Astrocyte of the cerebellum (primary cell): Measurements from ENCODE around the gene PKD1.

Experiments used
- DNase-seq: peaks from one replicate; pipeline ENCODE4 v3.0.0-alpha.2; 2011; ENCODE audit warnings: low read depth
- H3K4me3 ChIP-seq: 2 replicates; pipeline ENCODE4 v1.5.1; 2011; ENCODE audit warnings: mild to moderate bottlenecking, low read depth, low read length, moderate library complexity
- in situ Hi-C: cut with HindIII; loops from 2 replicates; pipeline ENCODE4 v1.10.0; 2017; ENCODE audit warnings: low sequenced_read_pairs
- TF ChIP-seq, protein P1 (sequence below): IDR thresholded peaks from 2 replicates; pipeline ENCODE4 v1.5.1; 2012; ENCODE audit warnings: low read length, low read depth, moderate library complexity, mild to moderate bottlenecking; ENCODE audit errors: missing control alignments

The PKD1 gene

DNA sequence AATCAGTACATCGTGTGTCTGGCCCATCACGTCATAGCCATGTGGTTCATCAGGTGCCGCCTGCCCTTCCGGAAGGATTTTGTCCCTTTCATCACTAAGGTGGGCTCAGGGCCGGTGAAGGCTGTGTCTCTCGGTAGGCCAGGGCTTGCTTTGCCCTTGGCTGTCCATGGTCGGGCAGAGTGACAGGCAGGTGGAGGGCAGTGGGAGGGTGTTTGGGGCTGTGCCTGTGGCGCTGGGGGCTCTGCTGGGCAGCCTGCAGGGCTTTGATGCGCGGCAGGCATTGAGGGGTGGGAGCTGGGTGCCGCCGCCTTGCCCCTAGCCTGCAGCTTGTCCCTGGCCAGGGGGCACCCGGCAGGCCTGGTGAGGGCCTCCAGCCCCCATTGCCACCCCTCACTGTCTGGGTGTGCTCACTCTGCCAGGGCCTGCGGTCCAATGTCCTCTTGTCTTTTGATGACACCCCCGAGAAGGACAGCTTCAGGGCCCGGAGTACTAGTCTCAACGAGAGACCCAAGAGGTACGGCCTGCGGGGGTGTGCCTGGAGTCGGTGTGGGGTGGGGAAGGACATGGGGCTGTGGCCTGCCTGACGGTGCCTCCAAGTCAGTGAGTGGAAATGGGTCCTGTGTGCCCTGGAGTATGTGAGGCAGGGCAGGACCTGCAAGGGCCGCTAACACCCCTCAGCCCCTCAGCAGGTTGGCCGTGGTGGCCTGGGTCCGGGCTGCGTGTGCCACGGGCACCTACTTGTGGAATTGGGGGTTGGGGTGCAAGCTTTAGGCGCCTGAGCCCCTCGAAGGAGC lies 59.4 kb downstream of the PKD1 start:
- in situ Hi-C loops, result loop anchor here (5.0 to 10.0 kb wide), 2 partner anchors 39 to 89 kb away; no protein-coding TSS in a partner anchor
- DNase-seq, result no peak
- H3K4me3 ChIP-seq, result no peak overlapping the region
- TF ChIP-seq, protein P1, sequence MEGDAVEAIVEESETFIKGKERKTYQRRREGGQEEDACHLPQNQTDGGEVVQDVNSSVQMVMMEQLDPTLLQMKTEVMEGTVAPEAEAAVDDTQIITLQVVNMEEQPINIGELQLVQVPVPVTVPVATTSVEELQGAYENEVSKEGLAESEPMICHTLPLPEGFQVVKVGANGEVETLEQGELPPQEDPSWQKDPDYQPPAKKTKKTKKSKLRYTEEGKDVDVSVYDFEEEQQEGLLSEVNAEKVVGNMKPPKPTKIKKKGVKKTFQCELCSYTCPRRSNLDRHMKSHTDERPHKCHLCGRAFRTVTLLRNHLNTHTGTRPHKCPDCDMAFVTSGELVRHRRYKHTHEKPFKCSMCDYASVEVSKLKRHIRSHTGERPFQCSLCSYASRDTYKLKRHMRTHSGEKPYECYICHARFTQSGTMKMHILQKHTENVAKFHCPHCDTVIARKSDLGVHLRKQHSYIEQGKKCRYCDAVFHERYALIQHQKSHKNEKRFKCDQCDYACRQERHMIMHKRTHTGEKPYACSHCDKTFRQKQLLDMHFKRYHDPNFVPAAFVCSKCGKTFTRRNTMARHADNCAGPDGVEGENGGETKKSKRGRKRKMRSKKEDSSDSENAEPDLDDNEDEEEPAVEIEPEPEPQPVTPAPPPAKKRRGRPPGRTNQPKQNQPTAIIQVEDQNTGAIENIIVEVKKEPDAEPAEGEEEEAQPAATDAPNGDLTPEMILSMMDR, result no peak

- in situ Hi-C loops, result loop anchor here (5.0 to 10.0 kb wide), 2 partner anchors 38 to 89 kb away; no protein-coding TSS in a partner anchor
- no peak overlapping the region for H3K4me3 ChIP-seq
- TF ChIP-seq, protein P1, result no peak
- DNase-seq, result no peak
These were observed 60.1 kb downstream of the PKD1 start for GRCh38 chr16:2075631-2076030.

- no peak overlapping the region for H3K4me3 ChIP-seq
- TF ChIP-seq, protein P1, result no peak
- DNase-seq, result no peak
- in situ Hi-C loops, result loop anchor here (10.0 kb wide), 1 partner anchor 91 kb away; no protein-coding TSS in a partner anchor
These were observed 61.6 kb downstream of the PKD1 start for GRCh38 chr16:2074071-2074470.

- TF ChIP-seq, protein P1, result no peak
- H3K4me3 ChIP-seq, result no peak overlapping the region
- no peak for DNase-seq
- in situ Hi-C loops, result loop anchor here (10.0 kb wide), 1 partner anchor 92 kb away; no protein-coding TSS in a partner anchor
These were observed 62.8 kb downstream of the PKD1 start for GRCh38 chr16:2072926-2073325.

- no peak for DNase-seq
- TF ChIP-seq, protein P1, result no peak
- in situ Hi-C loops, result loop anchor here (10.0 kb wide), 1 partner anchor 93 kb away; no protein-coding TSS in a partner anchor
- no peak overlapping the region for H3K4me3 ChIP-seq
These were observed 64.1 kb downstream of the PKD1 start for GRCh38 chr16:2071454-2072202.

DNA sequence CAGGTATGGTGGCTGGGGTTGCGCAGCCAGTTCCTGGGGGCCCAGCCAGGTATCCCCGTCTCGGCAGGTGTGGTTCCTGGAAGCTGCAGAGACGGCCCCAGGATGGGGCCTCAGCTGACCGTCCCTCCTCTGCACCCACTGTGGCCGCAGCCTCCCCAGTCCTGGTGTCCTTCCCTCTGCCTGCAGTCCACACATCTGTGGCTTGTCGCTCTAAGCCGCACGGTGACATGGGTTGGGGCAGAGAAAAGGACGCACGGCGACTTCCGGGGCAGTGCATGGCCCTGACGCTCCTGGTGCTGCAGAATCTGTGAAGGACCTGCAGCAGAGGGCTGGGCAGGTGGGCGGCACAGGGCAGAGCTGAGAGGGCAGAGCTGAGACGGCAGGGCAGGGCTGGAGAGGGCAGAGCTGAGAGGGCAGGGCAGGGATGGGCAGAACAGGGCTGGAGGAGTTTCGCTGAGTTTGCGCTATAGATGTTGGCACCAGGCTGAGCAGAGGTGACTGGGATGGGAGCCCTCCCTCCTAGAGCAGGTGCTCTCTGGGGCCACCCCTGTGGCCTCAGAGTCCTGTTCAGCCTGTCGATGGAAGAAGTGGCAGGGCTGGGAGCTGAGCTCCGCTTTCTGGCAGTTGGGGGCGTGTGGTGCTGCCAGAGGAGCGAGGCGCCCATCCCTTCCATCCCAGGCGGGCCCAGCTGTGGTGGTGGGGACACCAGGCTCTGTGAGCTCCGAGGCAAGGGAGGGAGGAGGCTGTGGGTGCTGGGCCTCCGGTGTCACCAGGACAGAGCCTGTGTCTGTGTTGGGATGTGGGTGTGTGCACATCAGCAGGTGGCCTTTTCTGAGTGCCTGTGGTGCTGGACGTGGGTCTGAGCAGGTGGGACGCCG lies 64.9 kb downstream of the PKD1 start:
- in situ Hi-C loops, result loop anchor here (10.0 kb wide), 1 partner anchor 94 kb away; no protein-coding TSS in a partner anchor
- no peak overlapping the region for H3K4me3 ChIP-seq
- no peak for DNase-seq
- TF ChIP-seq, protein P1, result no peak
